HUDEP-2 (cell line): Measurements from ENCODE around the gene SMTN.

ENCODE experiments used
- DNase-seq, 76 experiments: peaks; one replicate each; lab custom pipeline; 2025; ENCODE audit not compliant: unreplicated experiment in 76 of 76; lab: John Stamatoyannopoulos, UW

Gene SMTN

DNA sequence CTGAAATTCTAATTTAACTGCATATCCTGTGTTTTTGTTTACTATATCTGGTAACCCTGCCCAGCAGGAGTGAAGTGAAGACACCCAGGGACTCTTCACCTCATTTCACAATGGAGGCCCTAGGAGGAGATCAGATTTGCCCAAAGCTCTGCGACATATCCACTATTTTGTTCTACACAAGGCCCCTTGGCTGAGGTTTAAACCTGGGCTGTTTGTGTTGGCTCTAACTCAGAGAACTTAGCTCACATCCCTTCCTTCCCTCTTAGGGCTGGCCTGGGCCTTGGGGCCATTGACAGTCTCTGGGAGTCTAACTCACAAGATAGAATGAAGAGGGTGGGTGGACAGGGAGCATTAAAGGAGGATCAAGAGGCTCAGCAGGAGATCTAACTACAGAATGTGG lies 67.4 kb downstream of the SMTN start:
- DNase-seq = no peak

DNA sequence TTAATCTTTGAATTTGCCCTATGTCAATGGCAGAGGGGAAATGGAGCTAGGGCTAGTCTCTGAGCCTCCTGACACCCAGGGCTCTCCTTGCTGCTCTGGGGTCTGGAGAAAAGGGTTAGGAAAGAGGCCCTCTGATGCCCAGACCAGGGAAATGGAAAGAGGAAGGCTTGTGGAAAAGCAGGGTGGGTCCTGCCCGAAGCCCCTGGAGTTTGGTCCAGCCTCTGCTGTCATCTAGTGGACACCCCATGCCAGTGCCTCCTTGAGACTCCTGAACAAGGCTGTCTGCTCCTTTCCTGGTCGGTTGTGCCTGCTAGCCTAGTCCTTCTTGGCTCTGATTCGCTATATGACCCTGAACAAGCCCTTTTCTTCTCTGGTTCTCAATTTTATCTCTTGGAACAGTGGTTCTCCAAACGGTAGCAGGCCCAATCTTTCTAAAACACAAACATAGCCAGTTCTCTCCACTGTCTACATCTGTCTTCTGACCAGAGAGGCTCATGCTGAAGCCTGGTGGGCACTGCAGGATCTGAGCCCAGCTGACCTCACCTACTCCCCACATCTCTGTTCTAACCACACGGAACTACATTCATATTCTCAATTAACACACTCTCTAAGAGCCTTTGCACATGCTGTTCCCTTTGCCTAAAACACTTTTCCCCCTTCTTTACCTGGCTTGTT lies 68.0 kb downstream of the SMTN start:
- DNase-seq = peak in 51 of 76 experiments; percentile 5 to 59 (median 31)

DNA sequence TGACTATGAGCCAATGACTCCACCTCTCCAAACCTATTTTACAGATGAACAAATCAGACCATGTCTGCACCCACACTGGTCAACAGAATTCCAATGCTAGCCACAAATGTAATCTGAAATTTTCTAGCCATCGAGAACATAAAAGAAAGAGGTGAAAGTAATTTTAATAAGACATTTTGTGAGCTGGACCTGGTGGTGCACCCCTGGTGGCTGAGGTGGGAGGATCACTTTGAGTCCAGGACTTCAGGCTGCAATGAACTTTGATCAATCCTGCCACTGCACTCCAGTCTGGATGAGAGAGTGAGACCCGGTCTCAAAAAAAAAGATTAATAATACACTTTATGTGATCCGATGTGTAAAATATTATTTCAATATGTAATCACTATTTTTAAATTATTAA lies 69.5 kb downstream of the SMTN start:
- DNase-seq = no peak

DNA sequence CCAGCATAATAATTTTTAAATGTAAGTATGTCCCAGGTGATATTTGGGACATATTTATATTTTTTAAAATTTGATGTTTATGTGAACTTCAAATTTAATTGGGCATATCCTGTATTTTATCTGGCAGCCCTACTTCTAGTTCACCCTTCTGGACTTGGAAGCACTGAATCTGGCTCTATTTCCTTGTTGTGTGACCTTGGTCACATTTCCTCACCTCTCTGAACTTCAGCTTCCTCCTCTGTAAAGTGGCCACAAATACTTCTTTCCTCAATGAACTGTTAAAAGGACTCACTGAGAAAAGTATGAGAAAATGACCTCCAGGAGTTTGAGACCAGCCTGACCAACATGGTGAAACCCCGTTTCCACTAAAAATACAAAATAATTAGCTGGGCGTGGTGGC lies 70.8 kb downstream of the SMTN start:
- no peak for DNase-seq

DNA sequence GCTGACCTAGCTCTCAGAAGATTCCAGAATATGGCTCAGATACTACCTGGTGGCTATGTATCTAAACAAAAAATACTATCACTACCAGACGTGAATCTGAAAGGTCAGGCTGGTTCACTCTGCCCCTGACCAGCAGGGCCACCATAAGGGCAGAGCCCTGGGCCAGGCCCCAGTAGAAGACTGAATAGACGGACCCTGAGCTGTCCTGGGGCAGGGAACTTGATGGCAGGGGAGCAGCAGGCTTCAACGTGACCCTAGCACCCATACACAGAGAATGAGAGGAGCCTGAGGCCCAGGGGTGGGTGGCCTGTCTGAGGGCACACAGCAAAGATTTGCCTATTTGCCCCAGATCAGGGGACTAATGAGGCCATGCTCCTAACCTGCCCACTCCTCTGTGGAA lies 72.2 kb downstream of the SMTN start:
- DNase-seq = no peak
